ENCODE data around the gene PRND. TPM values are rescaled to one million over a fixed set of nuclear protein-coding genes. Genes with fewer than 3 reads are reported as not detected.
A peak's percentile ranks its signal among the peaks of the same experiment; 100 is the strongest.

The PRND gene
- total RNA-seq, 1 experiment from 2014 or later: not detected

DNA sequence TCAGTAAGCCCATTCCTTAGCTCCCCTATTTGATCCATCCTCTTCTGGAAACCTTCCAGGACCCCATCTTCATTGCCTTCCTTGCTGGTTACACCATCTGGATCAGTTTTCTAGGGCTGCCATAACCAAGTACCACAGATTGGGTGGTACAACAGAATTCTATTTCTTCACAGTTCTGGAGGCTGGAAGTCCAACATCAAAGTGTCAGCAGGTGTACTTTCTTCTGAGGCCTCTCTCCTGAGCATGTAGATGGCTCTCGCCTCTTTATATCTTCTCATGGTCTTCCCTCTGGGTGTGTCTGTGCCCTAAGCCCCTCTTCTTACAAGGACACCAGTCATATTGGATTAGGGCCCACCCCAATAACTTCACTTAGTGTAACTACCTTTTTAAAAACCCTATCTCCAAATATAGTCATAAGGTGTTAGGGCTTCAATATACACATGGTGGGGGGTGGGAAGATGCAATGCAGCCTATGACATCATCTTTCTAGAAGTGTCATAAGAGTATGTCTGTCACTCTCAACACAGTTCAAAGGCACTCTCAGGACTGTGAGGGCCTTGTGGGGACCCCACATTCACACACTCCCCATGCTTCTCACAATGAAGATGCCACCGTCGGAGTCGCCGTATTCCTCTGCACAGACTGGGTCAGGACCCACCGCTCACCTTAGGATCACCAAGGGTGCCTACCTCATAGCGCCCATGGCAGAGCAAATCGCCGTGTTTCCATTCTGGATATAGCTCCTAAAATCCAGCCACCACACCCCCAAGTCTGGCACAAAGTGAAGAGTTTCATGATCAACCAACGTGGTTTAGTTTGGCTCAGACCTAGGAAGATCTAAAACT, 12.2 kb upstream of the PRND start:
- Mint-ChIP-seq H3K27ac (ENCODE audit: low read depth, unreplicated experiment) (no peak overlapping the region), H3K9me3 (ENCODE audit: unreplicated experiment) (no peaks in the 10 kb centered on the region), H3K4me1 (ENCODE audit: insufficient read depth, unreplicated experiment) (peaks cover 9% of the 10 kb centered on the region), H3K27me3 (ENCODE audit: insufficient read depth, unreplicated experiment) (no peaks in the 10 kb centered on the region), H3K36me3 (ENCODE audit: insufficient read depth, unreplicated experiment) (no peaks in the 10 kb centered on the region), H3K4me3 (ENCODE audit: unreplicated experiment) (no peak overlapping the region)
- DNase-seq (ENCODE audit: unreplicated experiment): no peak
- ChIA-PET CTCF (interaction anchor here (1.2 to 1.7 kb wide), 2 partner anchors 11 to 27 kb away, joined by 5 to 6 read pairs; no protein-coding TSS in a partner anchor), POLR2A (interaction anchor here (1.0 kb wide), 1 partner anchor 25 kb away, joined by 4 read pairs; no protein-coding TSS in a partner anchor)
- intact Hi-C loops (cut with micrococcal nuclease): loop anchor here (5.0 kb wide), 1 partner anchor 42 kb away; no protein-coding TSS in a partner anchor
- TF ChIP-seq, protein P1, sequence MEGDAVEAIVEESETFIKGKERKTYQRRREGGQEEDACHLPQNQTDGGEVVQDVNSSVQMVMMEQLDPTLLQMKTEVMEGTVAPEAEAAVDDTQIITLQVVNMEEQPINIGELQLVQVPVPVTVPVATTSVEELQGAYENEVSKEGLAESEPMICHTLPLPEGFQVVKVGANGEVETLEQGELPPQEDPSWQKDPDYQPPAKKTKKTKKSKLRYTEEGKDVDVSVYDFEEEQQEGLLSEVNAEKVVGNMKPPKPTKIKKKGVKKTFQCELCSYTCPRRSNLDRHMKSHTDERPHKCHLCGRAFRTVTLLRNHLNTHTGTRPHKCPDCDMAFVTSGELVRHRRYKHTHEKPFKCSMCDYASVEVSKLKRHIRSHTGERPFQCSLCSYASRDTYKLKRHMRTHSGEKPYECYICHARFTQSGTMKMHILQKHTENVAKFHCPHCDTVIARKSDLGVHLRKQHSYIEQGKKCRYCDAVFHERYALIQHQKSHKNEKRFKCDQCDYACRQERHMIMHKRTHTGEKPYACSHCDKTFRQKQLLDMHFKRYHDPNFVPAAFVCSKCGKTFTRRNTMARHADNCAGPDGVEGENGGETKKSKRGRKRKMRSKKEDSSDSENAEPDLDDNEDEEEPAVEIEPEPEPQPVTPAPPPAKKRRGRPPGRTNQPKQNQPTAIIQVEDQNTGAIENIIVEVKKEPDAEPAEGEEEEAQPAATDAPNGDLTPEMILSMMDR (IDR thresholded peaks at IDR 0.05; ENCODE audit: unreplicated experiment): no peak
- BruUV-seq (replicated peaks): no TSS peak

DNA sequence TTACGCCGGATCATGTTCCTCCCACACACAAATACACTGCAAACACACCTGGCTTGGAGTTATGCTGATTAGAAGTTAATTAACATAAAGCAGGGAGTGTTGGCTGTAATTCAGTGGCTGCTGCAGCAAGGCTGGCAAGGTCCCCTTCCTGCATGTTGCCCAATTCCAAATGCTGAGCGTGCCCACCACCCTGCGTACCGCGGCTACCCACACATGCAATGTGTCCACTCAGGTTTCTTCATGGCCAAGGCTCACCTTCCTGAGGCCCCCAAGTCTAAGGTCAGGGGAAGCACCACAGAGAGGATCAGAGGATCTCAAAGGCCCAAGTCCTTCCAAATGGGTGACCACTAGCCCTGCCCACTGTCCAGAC, 11.6 kb upstream of the PRND start:
- TF ChIP-seq, protein P1 (IDR thresholded peaks at IDR 0.05; ENCODE audit: unreplicated experiment): no peak
- POLR2A ChIA-PET: interaction anchor here (1.0 kb wide), 1 partner anchor 26 kb away, joined by 4 read pairs; no protein-coding TSS in a partner anchor
- H3K27ac Mint-ChIP-seq (ENCODE audit: low read depth, unreplicated experiment): no peak overlapping the region
- intact Hi-C loops (cut with micrococcal nuclease): loop anchor here (5.0 kb wide), 1 partner anchor 43 kb away; no protein-coding TSS in a partner anchor
- no TSS peak for BruUV-seq (replicated peaks)
- CTCF ChIA-PET: interaction anchor here (0.6 to 0.9 kb wide), 2 partner anchors 96 to 104 kb away, joined by 3 to 4 read pairs; no protein-coding TSS in a partner anchor
- H3K9me3 Mint-ChIP-seq (ENCODE audit: unreplicated experiment): no peaks in the 10 kb centered on the region
- H3K4me3 Mint-ChIP-seq (ENCODE audit: unreplicated experiment): no peak overlapping the region
- no peaks in the 10 kb centered on the region for H3K36me3 Mint-ChIP-seq (ENCODE audit: insufficient read depth, unreplicated experiment)
- H3K27me3 Mint-ChIP-seq (ENCODE audit: insufficient read depth, unreplicated experiment): no peaks in the 10 kb centered on the region
- no peak for DNase-seq (ENCODE audit: unreplicated experiment)
- H3K4me1 Mint-ChIP-seq (ENCODE audit: insufficient read depth, unreplicated experiment): peaks cover 9% of the 10 kb centered on the region

GRCh38 chr20:4711511-4711910, 10.2 kb upstream of the PRND start:
- DNase-seq (ENCODE audit: unreplicated experiment): no peak
- no peak overlapping the region for H3K4me3 Mint-ChIP-seq (ENCODE audit: unreplicated experiment)
- TF ChIP-seq, protein P1 (IDR thresholded peaks at IDR 0.05; ENCODE audit: unreplicated experiment): no peak
- H3K36me3 Mint-ChIP-seq (ENCODE audit: insufficient read depth, unreplicated experiment): no peaks in the 10 kb centered on the region
- no peak overlapping the region for H3K27ac Mint-ChIP-seq (ENCODE audit: low read depth, unreplicated experiment)
- H3K9me3 Mint-ChIP-seq (ENCODE audit: unreplicated experiment): no peaks in the 10 kb centered on the region
- H3K4me1 Mint-ChIP-seq (ENCODE audit: insufficient read depth, unreplicated experiment): peaks cover 9% of the 10 kb centered on the region
- intact Hi-C loops (cut with micrococcal nuclease): loop anchor here (5.0 kb wide), 1 partner anchor 44 kb away; no protein-coding TSS in a partner anchor
- H3K27me3 Mint-ChIP-seq (ENCODE audit: insufficient read depth, unreplicated experiment): no peaks in the 10 kb centered on the region
- ChIA-PET CTCF (interaction anchor here (0.6 kb wide), 2 partner anchors 60 to 201 kb away, joined by 3 to 4 read pairs; no protein-coding TSS in a partner anchor), POLR2A (interaction anchor here (0.6 kb wide), 1 partner anchor 266 kb away, joined by 3 read pairs; no protein-coding TSS in a partner anchor)
- no TSS peak for BruUV-seq (replicated peaks)

DNA sequence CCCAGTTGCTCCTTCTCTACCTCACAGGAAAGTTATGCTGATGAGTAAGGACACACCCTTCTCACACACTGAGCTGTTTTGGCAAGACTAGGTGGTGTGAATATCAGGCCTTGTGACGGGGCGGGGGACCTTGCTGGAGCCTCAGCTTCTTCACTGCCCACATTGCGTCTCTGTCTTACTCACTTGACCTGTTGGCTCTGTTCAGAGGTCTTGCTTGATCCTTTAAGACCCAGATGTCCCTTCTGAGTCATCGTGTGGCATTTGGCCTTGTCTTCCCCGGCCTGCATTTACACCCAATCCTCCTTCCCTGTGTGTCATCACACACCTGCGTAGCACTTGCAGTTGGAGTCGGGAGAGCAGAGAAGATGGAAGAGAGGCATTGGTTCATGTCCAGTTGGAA, 8.3 kb upstream of the PRND start:
- H3K27ac Mint-ChIP-seq (ENCODE audit: low read depth, unreplicated experiment): peak overlapping the region; percentile 81
- ChIA-PET POLR2A (interaction anchor here (0.9 to 2.1 kb wide), 12 partner anchors 15 to 735 kb away, joined by 3 to 13 read pairs (median 4); no protein-coding TSS in a partner anchor), CTCF (interaction anchor here (0.5 to 2.3 kb wide), 9 partner anchors 12 to 108 kb away, joined by 3 to 11 read pairs (median 5); no protein-coding TSS in a partner anchor)
- DNase-seq (ENCODE audit: unreplicated experiment): peak; percentile 80
- H3K9me3 Mint-ChIP-seq (ENCODE audit: unreplicated experiment): no peaks in the 10 kb centered on the region
- no TSS peak for BruUV-seq (replicated peaks)
- no peaks in the 10 kb centered on the region for H3K36me3 Mint-ChIP-seq (ENCODE audit: insufficient read depth, unreplicated experiment)
- H3K27me3 Mint-ChIP-seq (ENCODE audit: insufficient read depth, unreplicated experiment): no peaks in the 10 kb centered on the region
- intact Hi-C loops (cut with micrococcal nuclease): loop anchor here (5.0 kb wide), 1 partner anchor 46 kb away; no protein-coding TSS in a partner anchor
- TF ChIP-seq, protein P1 (IDR thresholded peaks at IDR 0.05; ENCODE audit: unreplicated experiment): no peak
- peak overlapping the region; percentile 11 for H3K4me3 Mint-ChIP-seq (ENCODE audit: unreplicated experiment)
- peaks cover 9% of the 10 kb centered on the region for H3K4me1 Mint-ChIP-seq (ENCODE audit: insufficient read depth, unreplicated experiment)
